Astrocyte of the hippocampus (primary cell): ENCODE results near the gene PPIL1.
A peak's percentile ranks its signal among the peaks of the same experiment; 100 is the strongest.

Experiments used
- DNase-seq: peaks from one replicate; pipeline ENCODE4 v3.0.0; 2011; ENCODE audit warnings: low read depth, low spot score

Gene PPIL1

GRCh38 chr6:36855750-36856149 is 18.9 kb downstream of the PPIL1 start:
- DNase-seq, result no peak

DNA sequence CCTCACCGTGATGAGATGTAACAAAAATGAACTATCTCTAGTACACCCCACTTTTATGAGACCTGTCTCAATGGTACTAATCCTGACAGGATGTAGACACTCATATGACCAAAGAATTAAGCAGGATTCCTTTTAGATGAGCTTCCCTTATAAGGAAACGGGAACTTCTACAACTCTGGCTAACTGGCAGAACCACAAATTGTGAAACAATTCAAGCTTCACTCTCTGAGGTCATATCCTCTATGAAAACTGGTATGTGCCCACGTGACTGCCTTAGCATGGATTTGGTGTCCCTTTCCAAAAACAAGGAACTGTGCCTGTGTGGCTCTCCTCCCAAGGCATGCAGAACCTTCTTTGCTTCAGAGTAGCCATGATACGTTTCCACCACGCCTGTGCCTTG is 21.3 kb downstream of the PPIL1 start:
- peak; percentile 74 for DNase-seq

GRCh38 chr6:36852481-36853147 is 22.0 kb downstream of the PPIL1 start:
- peak; percentile 59 for DNase-seq

- no peak for DNase-seq
Observed at GRCh38 chr6:36851626-36852025, 23.0 kb downstream of the PPIL1 start.

DNA sequence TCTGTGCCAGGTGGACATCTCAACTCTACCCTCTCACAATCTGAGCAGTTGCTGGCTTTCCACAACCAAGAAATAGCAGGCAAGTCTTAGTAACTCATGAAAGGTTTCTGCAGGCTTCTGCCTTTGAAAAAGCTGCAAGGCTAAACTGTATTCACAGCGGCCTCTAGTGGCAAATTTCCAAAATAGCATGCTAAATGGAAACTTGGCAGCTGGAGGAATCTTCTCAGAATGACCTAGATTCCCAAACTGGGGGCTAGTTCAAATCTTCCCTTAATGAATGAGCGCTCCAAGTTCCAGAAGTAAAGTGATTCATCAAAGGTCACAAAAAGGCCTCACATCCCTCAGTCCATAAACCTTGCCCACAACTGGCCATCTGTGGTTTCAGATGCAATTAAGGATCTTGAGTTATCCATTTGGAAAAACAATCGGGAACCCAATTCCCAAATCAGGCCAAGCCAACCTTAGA is 23.4 kb downstream of the PPIL1 start:
- peak; percentile 88 for DNase-seq

DNA sequence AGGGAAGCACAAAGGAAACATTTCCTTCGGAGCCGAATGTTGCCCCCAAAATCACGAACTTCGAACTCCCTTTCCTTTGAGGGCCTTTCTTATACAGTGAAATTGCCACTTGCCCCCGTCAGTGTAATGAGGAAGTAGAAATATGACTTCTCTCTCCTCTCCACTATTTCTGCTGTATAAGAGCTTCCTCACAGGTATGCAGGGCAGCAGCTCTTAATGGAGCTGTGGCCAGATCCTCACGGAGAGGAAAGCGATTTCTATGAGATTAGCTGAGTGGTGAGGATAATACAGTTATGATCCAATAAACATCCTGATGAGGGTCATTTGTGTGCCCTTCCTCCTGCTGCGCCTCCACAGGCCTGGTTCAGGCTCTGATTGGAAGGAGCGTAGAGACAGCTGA is 24.6 kb downstream of the PPIL1 start:
- no peak for DNase-seq

DNA sequence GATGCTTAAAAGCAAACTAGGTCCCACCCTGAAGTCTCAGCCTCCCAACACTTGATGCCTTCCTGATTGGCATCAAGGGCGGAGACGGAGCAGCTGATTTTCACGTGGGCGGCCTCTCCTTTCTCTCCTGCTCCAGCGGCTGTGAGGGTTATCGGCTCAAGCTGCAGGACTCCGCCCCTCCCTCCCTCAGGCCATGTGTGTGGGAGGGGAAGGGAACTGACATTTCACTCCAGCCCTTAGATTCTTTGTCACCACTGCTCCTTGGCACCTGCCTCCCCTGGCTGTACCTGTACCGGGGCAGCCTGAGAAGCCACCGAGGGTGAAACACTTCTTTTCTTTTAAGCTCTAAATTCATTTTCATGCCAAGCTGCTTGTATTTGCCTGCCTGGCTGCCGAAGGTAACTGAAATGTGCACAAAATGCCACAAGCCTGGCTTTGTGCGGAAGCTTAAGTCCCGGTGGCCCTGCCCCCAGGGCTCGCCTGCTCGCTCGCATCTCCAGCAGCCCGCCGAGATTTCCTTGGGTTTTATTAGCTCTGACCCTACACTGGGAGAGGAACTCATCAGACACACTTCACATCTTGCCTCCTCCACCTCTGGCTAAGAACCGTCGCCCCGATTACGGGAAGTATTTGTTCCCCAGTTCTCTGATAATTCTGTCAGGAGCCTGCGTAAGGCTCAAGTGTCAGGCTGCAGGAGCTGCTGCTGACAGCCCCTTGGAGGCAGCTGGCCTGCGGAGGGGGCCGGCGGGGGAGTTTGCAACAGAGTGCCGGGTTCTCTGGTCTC is 25.8 kb downstream of the PPIL1 start:
- DNase-seq, result peak; percentile 51

- DNase-seq, result no peak
Observed at GRCh38 chr6:36847991-36848390, 26.6 kb downstream of the PPIL1 start.

- DNase-seq, result no peak
Observed at GRCh38 chr6:36847152-36847551, 27.5 kb downstream of the PPIL1 start.

DNA sequence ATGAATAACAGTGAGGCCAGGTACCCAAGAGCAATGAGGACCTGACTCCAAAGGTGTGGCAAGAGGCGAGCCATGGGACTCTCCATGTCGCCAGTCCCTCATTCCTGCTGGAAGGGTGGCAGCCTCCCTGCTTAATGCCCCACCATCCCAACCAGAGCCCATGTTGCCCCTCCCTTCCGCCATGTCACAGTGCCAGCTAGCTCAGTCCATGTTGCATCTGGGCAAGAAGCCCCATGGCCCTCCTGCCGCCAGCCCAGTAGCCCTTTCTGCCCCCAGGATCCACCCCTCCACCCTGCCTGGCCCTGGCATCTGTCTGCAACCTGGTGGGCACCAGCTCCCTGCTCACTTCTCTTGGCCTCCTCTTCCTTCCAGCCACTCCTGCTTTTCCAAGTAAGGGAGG is 29.4 kb downstream of the PPIL1 start:
- no peak for DNase-seq

GRCh38 chr6:36844232-36845170 is 30.1 kb downstream of the PPIL1 start:
- DNase-seq, result no peak

GRCh38 chr6:36843170-36843569 is 31.4 kb downstream of the PPIL1 start:
- DNase-seq, result no peak

DNA sequence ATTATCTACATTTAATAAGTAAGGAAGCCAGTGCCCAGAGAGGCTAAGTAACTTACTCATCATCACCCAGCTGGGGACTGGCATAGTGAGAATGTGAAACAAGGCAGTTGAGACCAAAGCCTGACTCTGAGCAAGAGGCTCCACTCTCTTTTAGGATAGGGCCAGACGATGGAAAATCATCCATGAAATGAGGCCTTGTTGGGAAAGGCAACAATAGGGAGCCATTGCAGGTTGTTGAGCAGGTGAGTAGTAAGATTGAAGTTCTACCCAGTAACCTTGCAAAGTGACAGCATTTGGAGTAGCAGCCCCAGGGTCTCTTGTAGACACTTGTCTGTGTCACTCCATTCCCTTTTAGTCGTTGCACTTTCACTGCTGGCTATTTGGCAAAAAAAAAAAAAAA is 32.8 kb downstream of the PPIL1 start:
- no peak for DNase-seq

- DNase-seq, result peak; percentile 53
Observed at GRCh38 chr6:36840432-36841403, 33.9 kb downstream of the PPIL1 start.

DNA sequence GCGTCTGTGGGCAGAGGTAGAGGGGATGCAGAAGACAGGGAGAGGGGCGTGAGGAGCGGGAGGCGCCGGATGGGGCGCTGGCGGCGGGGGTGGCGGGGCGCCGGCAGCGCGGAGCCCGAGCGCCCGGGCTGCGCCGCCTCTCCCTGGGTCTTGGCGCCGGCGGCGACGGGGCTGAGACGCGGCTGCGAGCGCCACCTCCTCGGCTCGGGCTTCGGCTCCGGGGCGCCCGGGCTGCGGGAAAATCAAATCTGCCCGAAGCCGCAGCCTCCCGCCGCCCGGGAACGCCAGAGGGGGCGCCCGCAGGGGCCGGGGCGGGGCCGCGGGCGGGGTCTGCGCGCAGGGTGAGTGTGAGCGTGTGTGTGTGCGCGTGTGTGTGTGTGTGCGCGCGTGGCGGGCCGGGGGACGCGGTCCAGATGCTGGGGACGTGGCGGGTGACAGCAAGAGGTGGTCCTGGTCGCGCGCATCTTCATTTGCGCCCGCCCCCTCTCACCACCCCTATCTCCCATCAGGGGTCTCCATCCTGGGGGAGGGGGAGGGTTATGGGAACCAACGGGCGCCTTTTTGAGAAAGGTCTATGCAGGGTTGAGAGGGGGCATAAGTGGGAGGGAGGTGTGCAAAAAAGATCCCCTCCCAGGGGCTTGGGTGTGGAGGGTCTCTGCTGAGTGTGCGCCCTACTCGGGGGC is 34.7 kb downstream of the PPIL1 start:
- peak; percentile 66 for DNase-seq

- peak; percentile 39 for DNase-seq
Observed at GRCh38 chr6:36838896-36839748, 35.5 kb downstream of the PPIL1 start, which contains the start of gene CPNE5. Gene CPNE5 (minus strand): TSS chr6:36839444. CDS start chr6:36839377, 67 bp downstream.

DNA sequence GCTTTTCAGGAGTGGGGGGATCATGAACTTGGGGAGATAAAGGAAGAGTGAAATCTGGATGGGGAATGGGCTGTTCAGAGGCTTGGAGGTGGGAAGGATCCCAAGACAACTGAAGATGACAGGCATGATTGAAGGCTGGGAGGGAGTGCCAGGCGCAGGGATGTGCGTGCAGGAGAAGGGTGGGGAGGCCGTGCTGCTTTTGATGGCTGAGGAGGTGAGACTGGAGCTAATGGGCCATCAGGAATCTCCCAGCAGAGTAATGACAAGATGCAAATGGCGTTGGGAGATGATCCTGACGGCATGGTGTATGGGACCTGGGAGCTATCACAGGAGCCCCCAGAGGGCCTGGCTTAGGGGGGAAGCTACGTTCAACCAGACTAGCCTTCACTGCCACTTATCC is 36.9 kb downstream of the PPIL1 start:
- DNase-seq, result no peak

DNA sequence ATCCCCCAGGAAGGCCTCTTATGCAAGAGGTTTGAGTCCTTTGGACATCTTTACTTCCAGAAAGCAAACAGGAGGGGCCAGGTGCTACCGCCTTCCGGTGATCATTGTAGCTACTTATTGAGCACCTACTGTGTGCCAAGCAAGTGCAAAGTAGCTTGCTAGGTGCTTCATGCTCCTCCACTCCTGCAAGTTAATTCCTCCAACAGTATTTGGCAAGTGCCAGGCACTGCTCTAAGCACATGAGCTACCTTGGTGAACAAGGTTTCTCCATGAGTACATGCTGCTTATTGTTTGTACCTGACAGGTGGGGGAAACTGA is 37.6 kb downstream of the PPIL1 start:
- DNase-seq, result no peak
